ENCODE results near the gene CREBBP. TPM values are rescaled to one million over a fixed set of nuclear protein-coding genes. Genes with fewer than 3 reads are reported as not detected.

The CREBBP gene
- total and polyA plus RNA-seq, 10 donors: 5.8 to 153 (median 99.9) TPM

DNA sequence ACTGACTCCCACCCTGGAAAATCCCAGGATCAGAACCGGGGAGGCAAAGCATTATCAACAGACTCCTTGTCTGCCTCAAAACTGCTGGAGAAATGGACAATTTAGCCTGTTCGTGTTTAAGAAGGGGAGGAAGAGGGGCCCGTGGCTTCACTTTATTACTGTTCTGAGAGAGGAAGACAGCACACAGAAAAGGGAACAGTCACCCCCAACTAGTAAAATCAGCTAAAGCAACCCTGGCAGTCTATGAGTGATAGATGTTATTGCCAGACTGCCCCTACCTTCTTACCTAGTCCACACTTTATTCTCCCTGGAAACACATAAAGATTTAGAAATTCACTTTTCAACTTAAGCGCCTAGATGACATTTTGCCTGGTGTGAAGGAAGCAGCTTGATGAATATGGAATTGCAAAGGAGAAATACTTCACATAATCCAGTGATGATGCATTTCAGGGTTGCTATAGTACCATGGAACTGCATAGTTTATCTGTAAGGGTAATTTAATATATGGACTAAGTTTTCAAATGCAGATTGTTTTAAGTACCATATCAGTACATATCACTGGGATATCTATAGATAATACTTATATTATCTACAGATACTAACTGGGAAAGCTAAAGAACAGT, 126.3 kb downstream of the CREBBP start:
- no peak for DNase-seq
- no peaks in the 10 kb centered on the region for H3K27me3 ChIP-seq (replicated peaks in 1 of 7)
- intact Hi-C loops (cut with DNase I; ENCODE audit: low total_unique reads): no loop called here
- H3K36me3 ChIP-seq: peaks cover 0 to 99% (median 62%) of the 10 kb centered on the region in 6 donors
- H3K4me1 ChIP-seq: peaks cover 0 to 21% (median 0%) of the 10 kb centered on the region in 6 donors
- H3K9me3 ChIP-seq: no peaks in the 10 kb centered on the region
- WGBS, 5 donors: 81 to 91% (median 85%) methylated on average over 4 of the region's 4 CpGs
- no peak overlapping the region for H3K27ac ChIP-seq
- TF ChIP-seq POLR2AphosphoS5 (IDR thresholded peaks at IDR 0.05): no peak
- TF ChIP-seq, protein P1, sequence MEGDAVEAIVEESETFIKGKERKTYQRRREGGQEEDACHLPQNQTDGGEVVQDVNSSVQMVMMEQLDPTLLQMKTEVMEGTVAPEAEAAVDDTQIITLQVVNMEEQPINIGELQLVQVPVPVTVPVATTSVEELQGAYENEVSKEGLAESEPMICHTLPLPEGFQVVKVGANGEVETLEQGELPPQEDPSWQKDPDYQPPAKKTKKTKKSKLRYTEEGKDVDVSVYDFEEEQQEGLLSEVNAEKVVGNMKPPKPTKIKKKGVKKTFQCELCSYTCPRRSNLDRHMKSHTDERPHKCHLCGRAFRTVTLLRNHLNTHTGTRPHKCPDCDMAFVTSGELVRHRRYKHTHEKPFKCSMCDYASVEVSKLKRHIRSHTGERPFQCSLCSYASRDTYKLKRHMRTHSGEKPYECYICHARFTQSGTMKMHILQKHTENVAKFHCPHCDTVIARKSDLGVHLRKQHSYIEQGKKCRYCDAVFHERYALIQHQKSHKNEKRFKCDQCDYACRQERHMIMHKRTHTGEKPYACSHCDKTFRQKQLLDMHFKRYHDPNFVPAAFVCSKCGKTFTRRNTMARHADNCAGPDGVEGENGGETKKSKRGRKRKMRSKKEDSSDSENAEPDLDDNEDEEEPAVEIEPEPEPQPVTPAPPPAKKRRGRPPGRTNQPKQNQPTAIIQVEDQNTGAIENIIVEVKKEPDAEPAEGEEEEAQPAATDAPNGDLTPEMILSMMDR (IDR thresholded peaks at IDR 0.05 in 8 of 11, conservative IDR thresholded peaks at IDR 0.05 in 3 of 11): no peak
- TF ChIP-seq POLR2A (IDR thresholded peaks at IDR 0.05): no peak
- H3K4me3 ChIP-seq: no peak overlapping the region

DNA sequence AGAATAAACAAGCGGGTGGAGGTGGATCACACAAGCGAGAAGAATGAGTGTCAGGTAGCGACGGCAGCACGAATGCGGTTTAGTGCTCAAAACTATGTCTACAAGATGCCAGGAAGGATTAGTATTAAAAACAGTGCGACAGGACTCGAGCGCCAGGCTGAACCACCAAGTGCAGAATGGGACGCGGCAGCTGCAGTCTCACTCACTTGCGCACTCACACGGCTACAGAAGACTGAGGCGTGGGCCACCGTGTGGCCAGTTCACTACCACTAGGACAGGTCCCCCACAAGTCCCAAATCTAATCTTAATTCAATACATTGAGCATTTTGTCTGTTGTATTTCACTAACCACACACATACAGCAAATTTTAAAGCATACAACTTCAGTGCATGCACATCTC, 127.5 kb downstream of the CREBBP start:
- Histone ChIP-seq H3K4me1 (peaks cover 0 to 15% (median 1%) of the 10 kb centered on the region in 6 donors), H3K36me3 (peaks cover 0 to 99% (median 65%) of the 10 kb centered on the region in 6 donors), H3K27ac (no peak overlapping the region), H3K27me3 (replicated peaks in 1 of 7) (no peaks in the 10 kb centered on the region), H3K4me3 (no peak overlapping the region), H3K9me3 (no peaks in the 10 kb centered on the region)
- intact Hi-C loops (cut with DNase I; ENCODE audit: low total_unique reads): no loop called here
- TF ChIP-seq, protein P1 (IDR thresholded peaks at IDR 0.05 in 8 of 11, conservative IDR thresholded peaks at IDR 0.05 in 3 of 11): no peak
- TF ChIP-seq POLR2AphosphoS5 (IDR thresholded peaks at IDR 0.05) (peak in 2 of 3 donors; percentile 21 to 28), POLR2A (IDR thresholded peaks at IDR 0.05) (no peak)
- peak; percentile 47 for DNase-seq
- WGBS, 5 donors: 95 to 97% (median 97%) methylated on average over 15 of the region's 15 CpGs

DNA sequence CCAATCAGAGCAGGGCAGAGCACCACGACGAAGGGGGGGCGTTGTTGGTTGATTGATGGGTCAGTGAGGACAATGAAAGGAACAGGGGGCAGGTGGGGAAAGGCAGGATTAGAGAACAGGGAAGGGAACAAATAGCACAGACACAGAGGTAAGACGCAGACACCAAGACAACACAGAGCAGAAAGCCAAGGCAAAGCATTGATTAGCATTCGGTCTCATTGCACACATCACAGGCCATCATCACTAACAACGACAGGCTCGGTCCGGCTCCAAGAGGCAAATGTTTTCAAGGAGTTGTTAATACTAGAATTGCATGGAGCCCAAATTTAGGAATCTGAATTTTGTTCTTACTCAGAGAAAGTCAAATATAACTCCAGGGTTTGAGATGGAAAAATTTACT, 128.6 kb downstream of the CREBBP start:
- Histone ChIP-seq H3K27ac (no peak overlapping the region), H3K9me3 (no peaks in the 10 kb centered on the region), H3K4me1 (peaks cover 0 to 14% (median 1%) of the 10 kb centered on the region in 6 donors), H3K27me3 (replicated peaks in 1 of 7) (no peaks in the 10 kb centered on the region), H3K4me3 (no peak overlapping the region), H3K36me3 (peaks cover 0 to 99% (median 64%) of the 10 kb centered on the region in 6 donors)
- TF ChIP-seq POLR2AphosphoS5 (IDR thresholded peaks at IDR 0.05) (no peak), POLR2A (IDR thresholded peaks at IDR 0.05) (no peak)
- TF ChIP-seq, protein P1 (IDR thresholded peaks at IDR 0.05 in 8 of 11, conservative IDR thresholded peaks at IDR 0.05 in 3 of 11): no peak
- whole genome bisulfite sequencing, 5 donors: 91 to 97% (median 95%) methylated on average over 8 of the region's 8 CpGs
- no peak for DNase-seq
- intact Hi-C loops (cut with DNase I; ENCODE audit: low total_unique reads): no loop called here

DNA sequence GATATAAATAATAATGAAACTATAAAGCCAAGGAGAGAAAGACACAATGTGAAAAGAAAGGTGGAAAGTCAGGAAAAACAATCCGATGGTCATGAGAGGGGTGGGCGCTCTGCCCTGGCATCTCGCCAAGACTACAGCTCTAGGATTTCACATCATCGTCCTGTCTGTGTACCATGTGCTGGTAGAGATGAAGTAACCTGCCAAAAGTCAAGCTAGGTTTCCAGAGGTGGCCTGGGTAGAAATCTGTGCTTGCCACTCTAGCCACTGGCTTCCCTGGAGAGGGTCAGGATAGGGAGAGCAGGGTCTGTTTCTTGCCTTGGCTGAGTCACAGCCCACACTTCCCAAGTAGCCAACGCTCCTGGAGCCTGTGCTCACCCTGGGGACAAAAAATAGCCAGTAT, 132.2 kb downstream of the CREBBP start:
- Histone ChIP-seq H3K4me1 (peaks cover 0 to 14% (median 1%) of the 10 kb centered on the region in 6 donors), H3K27me3 (replicated peaks in 1 of 7) (no peaks in the 10 kb centered on the region), H3K4me3 (no peak overlapping the region), H3K27ac (peak overlapping the region in 1 of 8 donors; percentile 62), H3K36me3 (peaks cover 0 to 99% (median 71%) of the 10 kb centered on the region in 6 donors), H3K9me3 (no peaks in the 10 kb centered on the region)
- intact Hi-C loops (cut with DNase I; ENCODE audit: low total_unique reads): no loop called here
- TF ChIP-seq POLR2AphosphoS5 (IDR thresholded peaks at IDR 0.05): no peak
- TF ChIP-seq, protein P1 (IDR thresholded peaks at IDR 0.05 in 8 of 11, conservative IDR thresholded peaks at IDR 0.05 in 3 of 11): no peak
- TF ChIP-seq POLR2A (IDR thresholded peaks at IDR 0.05): no peak
- DNase-seq: no peak
- 84 to 96% (median 88%) methylated on average over 5 of the region's 5 CpGs for WGBS, 5 donors
